Type B pancreatic cell (in vitro differentiated cells): ENCODE measurements around the gene OR14A2. TPM values are rescaled to one million over a fixed set of nuclear protein-coding genes. Genes with fewer than 3 reads are reported as not detected.
A peak's percentile ranks its signal among the peaks of the same experiment; 100 is the strongest.
"Not testable (repeated sequence)": the region's sequence is repeated elsewhere in the genome, so short reads cannot be mapped to it uniquely, and the experiment has no call there.

ENCODE experiments used
- DNase-seq: peaks from one replicate; pipeline ENCODE4 v3.0.0; 2021; ENCODE audit warnings: mixed read lengths; ENCODE audit not compliant: unreplicated experiment; ENCODE audit errors: extremely low spot score
- H3K27ac Mint-ChIP-seq: 2 replicates; pipeline ENCODE4 v1.8.0; 2021; ENCODE audit warnings: mild to moderate bottlenecking, mixed read lengths
- H3K27me3 Mint-ChIP-seq: 2 replicates; pipeline ENCODE4 v1.8.0; 2021; ENCODE audit warnings: mixed read lengths
- H3K36me3 Mint-ChIP-seq: 2 replicates; pipeline ENCODE4 v1.8.0; 2021; ENCODE audit warnings: mixed read lengths
- H3K4me1 Mint-ChIP-seq: one replicate; pipeline ENCODE4 v1.8.0; 2021; ENCODE audit warnings: mixed read lengths; ENCODE audit not compliant: unreplicated experiment
- H3K4me3 Mint-ChIP-seq: 2 replicates; pipeline ENCODE4 v1.8.0; 2021; ENCODE audit warnings: mild to moderate bottlenecking, mixed read lengths
- H3K9me3 Mint-ChIP-seq: 2 replicates; pipeline ENCODE4 v1.8.0; 2021; ENCODE audit warnings: mixed read lengths
- total RNA-seq: library from RNA; stranded (reverse); gene quantifications from 2 replicates; pipeline ENCODE4 v1.2.1, GENCODE V29; 2021; ENCODE audit warnings: low replicate concordance
- TF ChIP-seq, protein P1 (sequence below): fragments of 200-600 bp; sonication (generic); conservative IDR thresholded peaks from 2 replicates; pipeline ENCODE4 v1.5.0; 2021; ENCODE audit warnings: antibody characterized with exemption, mild to moderate bottlenecking

The OR14A2 gene
- total RNA-seq, 1 donor from 2014 or later: not detected

DNA sequence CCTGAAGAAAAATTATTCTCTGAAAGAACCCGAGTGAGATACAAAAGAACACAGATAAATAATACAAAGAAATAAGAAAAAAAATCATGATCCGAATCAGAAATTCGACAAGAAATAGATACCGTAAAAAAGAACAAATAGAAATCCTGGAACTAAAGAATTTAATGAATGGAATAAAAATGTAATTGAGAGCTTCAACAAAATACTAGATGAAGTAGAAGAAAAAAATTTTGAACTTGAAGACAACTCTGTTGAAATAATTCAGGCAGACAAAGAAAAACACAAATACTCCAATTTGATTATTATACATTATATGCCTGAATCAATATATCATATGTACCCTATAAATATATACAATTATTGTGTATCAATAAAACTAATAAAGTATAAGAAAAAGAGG, 26.7 kb downstream of the OR14A2 start:
- Mint-ChIP-seq H3K4me3 (no peak overlapping the region), H3K36me3 (no peaks in the 10 kb centered on the region), H3K27ac (no peak overlapping the region), H3K9me3 (peaks cover 6% of the 10 kb centered on the region), H3K4me1 (no peaks in the 10 kb centered on the region), H3K27me3 (no peaks in the 10 kb centered on the region)
- DNase-seq: no peak
- TF ChIP-seq, protein P1, sequence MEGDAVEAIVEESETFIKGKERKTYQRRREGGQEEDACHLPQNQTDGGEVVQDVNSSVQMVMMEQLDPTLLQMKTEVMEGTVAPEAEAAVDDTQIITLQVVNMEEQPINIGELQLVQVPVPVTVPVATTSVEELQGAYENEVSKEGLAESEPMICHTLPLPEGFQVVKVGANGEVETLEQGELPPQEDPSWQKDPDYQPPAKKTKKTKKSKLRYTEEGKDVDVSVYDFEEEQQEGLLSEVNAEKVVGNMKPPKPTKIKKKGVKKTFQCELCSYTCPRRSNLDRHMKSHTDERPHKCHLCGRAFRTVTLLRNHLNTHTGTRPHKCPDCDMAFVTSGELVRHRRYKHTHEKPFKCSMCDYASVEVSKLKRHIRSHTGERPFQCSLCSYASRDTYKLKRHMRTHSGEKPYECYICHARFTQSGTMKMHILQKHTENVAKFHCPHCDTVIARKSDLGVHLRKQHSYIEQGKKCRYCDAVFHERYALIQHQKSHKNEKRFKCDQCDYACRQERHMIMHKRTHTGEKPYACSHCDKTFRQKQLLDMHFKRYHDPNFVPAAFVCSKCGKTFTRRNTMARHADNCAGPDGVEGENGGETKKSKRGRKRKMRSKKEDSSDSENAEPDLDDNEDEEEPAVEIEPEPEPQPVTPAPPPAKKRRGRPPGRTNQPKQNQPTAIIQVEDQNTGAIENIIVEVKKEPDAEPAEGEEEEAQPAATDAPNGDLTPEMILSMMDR: no peak

DNA sequence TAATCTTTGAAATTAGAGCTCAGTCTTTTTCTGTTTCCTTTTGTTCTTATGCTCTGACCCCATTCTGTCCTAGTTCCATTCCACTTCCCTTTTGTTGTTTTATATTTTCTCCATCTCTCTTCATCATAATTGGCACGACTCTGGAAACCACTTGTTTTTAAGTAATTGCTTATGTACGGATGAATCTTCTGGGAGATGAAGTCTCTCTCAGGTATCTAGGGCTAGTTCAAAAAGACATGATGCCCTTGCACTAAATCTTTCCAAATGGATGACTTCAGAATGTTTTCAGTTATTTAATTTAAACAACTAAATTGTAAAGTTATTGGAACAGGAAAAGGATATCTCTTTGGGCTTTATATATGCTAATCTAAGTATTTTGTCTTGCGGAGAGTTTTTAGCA, 31.4 kb downstream of the OR14A2 start, which contains the start of gene OR6F1:
Gene OR6F1, minus strand, starts transcription at position 101 of the 400 bp plus-strand sequence. CDS start 3,891 bp downstream, outside the sequence.
- Mint-ChIP-seq H3K36me3 (no peaks in the 10 kb centered on the region), H3K4me3 (no peak within 1 kb of the TSS), H3K27me3 (no peaks in the 10 kb centered on the region), H3K9me3 (no peaks in the 10 kb centered on the region), H3K4me1 (no peaks in the 10 kb centered on the region), H3K27ac (no peak within 1 kb of the TSS)
- TF ChIP-seq, protein P1: no peak
- DNase-seq: no peak

DNA sequence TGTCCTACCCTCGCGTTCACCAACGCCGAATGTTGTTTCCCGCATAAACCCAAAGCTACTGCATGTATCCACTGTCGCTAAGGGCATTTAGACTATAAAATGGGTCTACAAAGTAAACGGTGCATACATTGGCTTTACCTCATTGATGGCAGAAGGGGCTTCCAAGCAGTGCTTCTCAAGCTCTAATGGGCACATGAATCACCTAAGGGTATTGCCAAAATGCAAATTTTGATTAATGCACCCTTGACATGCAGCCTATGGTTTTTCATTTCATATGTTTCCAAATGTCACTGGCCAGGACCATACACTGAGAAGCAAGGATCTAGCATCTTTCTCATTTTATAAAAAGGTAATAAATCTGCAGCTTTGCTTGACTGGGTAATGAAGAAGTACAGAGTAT, 34.2 kb downstream of the OR14A2 start:
- Mint-ChIP-seq H3K36me3 (no peaks in the 10 kb centered on the region), H3K4me1 (no peaks in the 10 kb centered on the region), H3K4me3 (no peak overlapping the region), H3K27me3 (no peaks in the 10 kb centered on the region), H3K9me3 (no peaks in the 10 kb centered on the region), H3K27ac (no peak overlapping the region)
- DNase-seq: no peak
- TF ChIP-seq, protein P1: no peak

DNA sequence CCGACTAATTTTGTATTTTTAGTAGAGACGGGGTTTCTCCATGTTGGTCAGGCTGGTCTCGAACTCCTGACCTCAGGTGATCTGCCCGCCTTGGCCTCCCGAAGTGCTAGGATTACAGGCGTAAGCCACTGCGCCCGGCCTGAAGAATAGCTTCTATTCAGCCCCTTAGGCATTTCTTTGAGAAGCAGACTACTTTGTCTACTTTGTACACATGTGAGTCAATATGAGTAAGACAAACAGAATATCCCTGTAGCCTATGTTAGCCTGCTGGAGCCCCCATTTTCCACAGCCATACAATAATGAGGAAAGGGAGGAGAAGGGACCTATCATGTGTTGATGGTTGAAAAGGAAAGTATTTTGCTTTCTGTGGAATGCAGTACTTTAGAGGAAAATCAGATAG, 37.3 kb downstream of the OR14A2 start:
- H3K9me3 Mint-ChIP-seq, H3K4me1 Mint-ChIP-seq, H3K27ac Mint-ChIP-seq: not testable (repeated sequence)

DNA sequence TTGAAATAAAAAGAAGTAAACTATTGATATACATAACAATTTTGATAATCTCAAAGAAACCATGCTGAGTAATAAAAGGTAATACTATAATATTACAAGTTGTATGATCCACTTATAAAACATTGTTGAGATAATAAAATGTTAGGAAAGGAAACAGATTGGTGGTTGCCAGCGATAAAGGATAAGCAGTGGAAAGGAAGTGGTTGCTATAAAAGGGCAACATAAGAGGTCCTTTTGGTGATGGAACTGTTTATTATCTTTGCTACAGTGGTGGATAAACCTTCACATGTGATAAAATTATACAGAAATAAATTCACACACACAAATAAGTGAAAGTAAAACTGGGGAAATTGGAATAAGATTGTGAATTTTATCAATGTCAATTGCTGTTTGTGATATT, 46.6 kb downstream of the OR14A2 start:
- no peaks in the 10 kb centered on the region for H3K27me3 Mint-ChIP-seq
- TF ChIP-seq, protein P1: no peak
- peaks cover 8% of the 10 kb centered on the region for H3K9me3 Mint-ChIP-seq
- H3K4me1 Mint-ChIP-seq: no peaks in the 10 kb centered on the region
- H3K4me3 Mint-ChIP-seq: no peak overlapping the region
- DNase-seq: no peak
- no peaks in the 10 kb centered on the region for H3K36me3 Mint-ChIP-seq
- no peak overlapping the region for H3K27ac Mint-ChIP-seq

More for the DNA sequence above, 37.3 kb downstream of the OR14A2 start:
- not testable (repeated sequence) for DNase-seq, H3K27me3 Mint-ChIP-seq, H3K36me3 Mint-ChIP-seq, H3K4me3 Mint-ChIP-seq

DNA sequence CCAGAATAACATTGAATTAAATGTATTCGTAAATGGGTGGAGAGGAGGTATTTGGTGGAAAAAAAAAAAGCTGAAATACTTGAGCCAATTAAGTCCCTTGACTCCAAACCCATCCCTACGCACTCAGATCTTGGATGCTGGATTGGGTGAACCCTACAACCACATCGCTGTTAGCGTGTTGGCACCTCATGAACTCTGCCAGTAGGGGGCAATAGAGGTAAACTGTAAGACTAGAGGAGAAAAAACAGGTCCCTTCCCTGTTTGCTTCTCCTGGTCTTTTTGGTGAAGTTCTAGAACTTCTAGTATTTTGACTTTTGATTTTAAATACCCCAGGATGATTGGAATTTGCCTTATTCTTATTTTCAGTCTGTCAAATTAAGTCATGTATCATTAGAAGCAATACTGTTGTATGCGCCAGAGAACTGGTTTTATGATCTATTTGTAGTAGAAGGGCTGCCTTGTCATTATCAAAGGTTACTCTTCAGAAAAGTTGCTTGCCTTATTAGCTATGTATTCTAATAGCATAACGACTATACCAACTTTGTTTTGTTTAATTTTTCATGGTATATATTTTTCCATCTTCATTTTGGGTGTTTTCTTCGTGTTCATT, 66.5 kb downstream of the OR14A2 start:
- no peak overlapping the region for H3K4me3 Mint-ChIP-seq
- no peak for DNase-seq
- H3K4me1 Mint-ChIP-seq: no peaks in the 10 kb centered on the region

More for the DNA sequence above, 66.5 kb downstream of the OR14A2 start:
- no peak overlapping the region for H3K27ac Mint-ChIP-seq
- TF ChIP-seq, protein P1: peak; percentile 85
- no peaks in the 10 kb centered on the region for H3K36me3 Mint-ChIP-seq
- H3K27me3 Mint-ChIP-seq: no peaks in the 10 kb centered on the region
- H3K9me3 Mint-ChIP-seq: no peaks in the 10 kb centered on the region
